NCI-H82 treated with DMSO at 0.1 percent for 48 hours (cell line): ENCODE results near the gene HAVCR1.

Experiments used
- DNase-seq: peaks from one replicate; lab custom pipeline; 2025; ENCODE audit not compliant: unreplicated experiment; lab: John Stamatoyannopoulos, UW

Gene HAVCR1

GRCh38 chr5:157004893-157005551, 53.9 kb downstream of the HAVCR1 start:
- DNase-seq, result no peak

- DNase-seq, result no peak
Measured at GRCh38 chr5:156991714-156992113, 67.2 kb downstream of the HAVCR1 start.

DNA sequence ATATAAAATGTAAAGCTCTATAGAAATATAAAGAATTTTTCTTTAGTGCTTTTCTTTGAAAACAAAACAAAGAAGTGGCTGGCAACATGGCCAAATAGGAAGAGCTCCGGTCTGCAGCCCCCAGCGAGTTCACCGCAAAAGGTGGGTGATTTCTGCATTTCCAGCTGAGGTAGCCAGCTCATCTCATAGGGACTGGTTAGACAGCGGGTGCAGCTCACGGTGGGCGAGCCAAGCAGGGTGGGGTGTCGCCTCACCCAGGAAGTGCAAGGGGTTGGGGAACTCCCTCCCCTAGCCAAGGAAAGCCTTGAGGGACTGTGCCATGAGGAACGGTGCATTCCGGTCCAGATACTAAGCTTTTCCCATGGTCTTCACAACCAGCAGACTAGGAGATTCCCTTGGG, 74.9 kb downstream of the HAVCR1 start:
- no peak for DNase-seq

DNA sequence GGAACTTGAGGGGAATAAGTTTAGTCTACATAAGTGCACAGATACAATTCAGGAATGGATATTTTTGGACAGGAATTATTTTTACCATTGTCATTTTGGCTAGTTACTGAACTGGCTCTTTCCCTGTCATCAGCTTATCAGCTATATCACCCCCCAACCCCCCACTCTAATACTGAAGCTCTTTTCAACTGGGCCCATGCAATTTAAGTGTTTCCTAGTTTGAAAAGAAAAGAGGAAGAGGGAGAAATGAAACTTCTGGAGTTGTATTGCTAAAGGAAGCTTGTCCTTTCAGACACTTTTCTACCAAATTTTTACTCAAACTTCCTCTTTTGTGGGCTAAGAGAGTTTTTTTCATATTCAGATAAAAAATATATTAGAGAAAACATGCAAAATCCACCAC, 77.4 kb downstream of the HAVCR1 start:
- DNase-seq, result no peak
